Stimulated activated naive CD4-positive, alpha-beta T cell treated with Interleukin-2 at 50 U/mL for 16 hours (primary cell): ENCODE results near the gene PHB1.
"Not testable (repeated sequence)": the region's sequence is repeated elsewhere in the genome, so short reads cannot be mapped to it uniquely, and the experiment has no call there.

ENCODE experiments used
- DNase-seq: peaks from one replicate; lab custom pipeline; 2025; lab: John Stamatoyannopoulos, UW

Gene PHB1

GRCh38 chr17:49378311-49378710, 36.4 kb downstream of the PHB1 start:
- DNase-seq = no peak

GRCh38 chr17:49375544-49375943, 39.1 kb downstream of the PHB1 start:
- no peak for DNase-seq

DNA sequence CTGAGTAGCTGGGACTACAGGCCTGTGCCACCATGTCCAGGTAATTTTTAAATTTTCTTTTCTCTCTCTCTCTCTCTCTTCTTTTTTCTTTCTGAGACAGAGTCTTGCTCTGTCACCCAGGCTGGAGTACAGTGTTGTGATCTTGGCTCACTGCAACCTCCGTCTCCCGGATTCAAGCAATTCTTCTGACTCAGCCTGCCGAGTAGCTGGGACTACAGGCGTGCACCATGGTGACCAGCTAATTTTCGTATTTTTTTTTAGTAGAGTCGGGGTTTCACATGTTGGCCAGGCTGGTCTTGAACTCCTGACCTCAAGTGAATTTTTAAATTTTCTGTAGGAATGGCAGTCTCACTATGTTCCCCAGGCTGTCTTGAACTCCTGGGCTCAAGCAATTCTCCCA, 41.6 kb downstream of the PHB1 start:
- no peak for DNase-seq

GRCh38 chr17:49372425-49372824, 42.3 kb downstream of the PHB1 start:
- DNase-seq = no peak

GRCh38 chr17:49370971-49371834, 43.5 kb downstream of the PHB1 start:
- DNase-seq = no peak

- no peak for DNase-seq
Observed at GRCh38 chr17:49369760-49370159, 44.9 kb downstream of the PHB1 start.

GRCh38 chr17:49369089-49369488, 45.6 kb downstream of the PHB1 start:
- DNase-seq = no peak

DNA sequence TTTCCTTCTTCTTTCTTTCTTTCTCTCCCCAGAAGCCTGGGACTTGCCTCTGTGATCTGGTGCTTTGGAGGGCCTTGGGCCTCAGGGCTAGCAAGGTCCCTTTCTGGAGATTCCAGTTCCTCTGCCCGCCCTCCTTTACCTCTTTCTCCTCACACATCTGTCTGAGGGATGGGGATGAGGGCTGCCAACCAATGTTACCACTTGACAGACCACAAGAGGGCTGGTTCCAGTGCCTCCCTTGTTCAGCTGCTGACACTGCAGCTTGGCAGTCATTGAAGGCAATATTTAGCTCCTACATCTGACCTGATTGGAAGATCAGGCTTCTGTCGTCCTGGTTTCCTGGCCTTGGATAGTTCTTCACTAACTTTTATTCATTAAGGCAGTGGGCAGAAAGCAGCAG, 49.0 kb downstream of the PHB1 start:
- DNase-seq = peak; percentile 11

- DNase-seq = not testable (repeated sequence)
Observed at GRCh38 chr17:49365126-49365525, 49.6 kb downstream of the PHB1 start.

DNA sequence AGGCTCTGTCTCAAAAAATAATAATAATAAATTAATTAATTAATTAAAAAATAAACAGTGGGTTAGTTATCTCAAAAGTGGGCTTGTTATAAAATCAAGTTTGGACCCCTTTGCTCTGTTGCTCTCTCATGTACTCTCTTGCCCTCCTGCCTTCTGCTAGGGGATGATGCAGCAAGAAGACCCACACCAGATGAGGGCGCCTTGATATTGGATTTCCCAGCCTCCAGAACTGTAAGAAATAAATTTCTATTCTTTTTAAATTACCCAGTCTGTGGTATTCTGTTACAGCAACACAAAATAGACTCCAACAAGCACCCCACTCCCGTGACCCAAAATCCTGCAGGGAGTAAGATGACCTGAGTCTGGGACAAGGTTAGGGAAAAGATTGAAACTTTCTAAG, 50.6 kb downstream of the PHB1 start:
- DNase-seq = no peak

DNA sequence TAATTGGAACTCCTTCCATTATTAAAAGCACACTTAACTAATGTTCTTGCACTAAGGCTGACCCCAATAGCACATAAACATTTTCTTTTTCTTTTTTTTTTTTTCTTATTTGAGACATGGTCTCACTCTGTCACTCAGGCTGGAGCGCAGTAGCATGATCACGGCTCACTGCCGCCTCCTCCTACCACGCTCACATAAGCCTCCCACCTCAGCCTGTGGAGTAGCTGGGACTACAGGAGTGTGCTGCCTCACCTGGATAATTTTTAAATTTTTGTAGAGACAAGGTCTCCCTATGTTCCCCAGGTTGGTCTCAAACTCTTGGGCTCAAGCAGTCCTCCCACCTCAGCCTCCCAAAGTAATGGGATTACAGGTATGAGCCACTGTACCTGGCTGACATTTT, 51.4 kb downstream of the PHB1 start:
- no peak for DNase-seq

- no peak for DNase-seq
Observed at GRCh38 chr17:49362723-49363117, 52.0 kb downstream of the PHB1 start.

- peak; percentile 85 for DNase-seq
Observed at GRCh38 chr17:49361902-49362722, 52.6 kb downstream of the PHB1 start, which contains the start of gene ZNF652. ZNF652 (minus strand) TSS chr17:49362250; CDS start chr17:49317725, 44,525 bp downstream.

DNA sequence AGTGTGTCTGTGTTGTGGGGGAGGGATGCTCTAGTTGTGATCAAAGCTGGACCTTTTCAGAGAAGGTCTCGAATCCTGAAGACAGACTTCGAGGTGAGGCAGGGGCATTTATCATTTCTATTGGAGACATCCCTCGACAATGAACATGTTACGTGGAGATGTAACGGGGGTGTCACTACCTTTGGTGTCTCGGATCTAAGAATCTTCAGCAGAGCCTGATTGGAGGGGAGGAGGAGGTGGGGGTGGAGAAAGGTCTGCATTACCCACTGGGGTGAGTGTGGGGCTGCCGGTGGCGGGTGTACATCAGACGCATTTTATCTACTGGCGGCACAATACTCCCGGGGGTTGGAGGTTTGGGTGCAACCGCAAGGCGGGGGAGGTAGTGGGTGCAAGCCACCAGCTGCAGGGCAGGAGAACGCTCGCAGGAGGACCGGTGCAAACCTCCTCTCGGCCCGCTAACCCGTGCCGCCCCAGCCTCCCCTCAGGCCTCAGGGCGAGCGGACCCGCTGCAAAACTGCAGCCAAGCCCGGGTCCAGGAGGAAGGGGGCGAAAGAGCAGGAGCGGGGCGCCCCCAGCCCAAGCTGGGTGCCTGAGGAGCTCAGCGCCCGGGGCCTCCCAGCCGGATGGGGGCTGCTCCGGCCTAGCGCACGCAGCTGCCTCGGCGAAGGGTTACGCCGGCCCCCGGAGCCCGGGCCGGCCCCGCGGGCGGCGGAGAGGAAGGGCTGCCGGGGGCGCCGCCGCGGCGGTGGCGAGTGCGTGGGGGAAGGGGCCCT, 53.4 kb downstream of the PHB1 start:
- DNase-seq = peak; percentile 71

DNA sequence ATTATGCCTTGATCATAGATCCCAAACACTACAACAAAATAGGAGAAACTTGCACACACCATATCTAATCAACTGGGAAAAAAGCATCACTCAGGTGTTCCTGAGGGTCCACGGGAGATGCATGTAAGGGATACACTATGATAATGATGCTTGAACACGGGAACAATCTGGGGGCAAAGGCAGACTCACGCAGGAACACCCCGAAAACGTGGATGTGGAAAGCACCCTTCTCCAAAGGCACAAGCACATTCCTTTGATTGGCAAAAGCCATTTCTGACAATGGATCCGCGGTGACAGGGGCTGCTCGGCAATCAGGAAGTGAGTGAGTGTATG, 53.9 kb downstream of the PHB1 start:
- peak; percentile 49 for DNase-seq

- DNase-seq = no peak
Observed at GRCh38 chr17:49359990-49360795, 54.5 kb downstream of the PHB1 start.

- DNase-seq = peak; percentile 11
Observed at GRCh38 chr17:49358641-49359247, 55.9 kb downstream of the PHB1 start.

DNA sequence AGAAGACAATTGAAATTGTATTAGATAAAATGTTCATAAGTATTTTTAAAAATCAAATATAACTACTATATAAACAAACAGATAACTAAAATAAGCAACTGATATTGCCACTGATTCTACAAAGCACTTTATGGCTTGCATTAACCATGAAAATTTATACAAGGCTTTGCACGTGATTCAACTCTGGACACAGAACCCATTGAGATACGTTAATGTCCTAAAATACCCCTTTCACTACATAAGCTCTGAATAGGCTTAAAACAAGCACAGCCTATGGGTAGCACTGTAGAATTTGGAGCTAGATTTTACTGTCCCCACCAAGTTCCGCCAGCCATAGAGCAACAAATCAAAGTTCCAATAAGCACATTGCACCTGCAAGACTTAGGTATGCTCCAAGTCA, 57.2 kb downstream of the PHB1 start:
- no peak for DNase-seq

- no peak for DNase-seq
Observed at GRCh38 chr17:49356320-49356719, 58.4 kb downstream of the PHB1 start.
